Ovary (tissue), 3 donors: ENCODE data around the gene RSRP1.
"Not testable (repeated sequence)": the region's sequence is repeated elsewhere in the genome, so short reads cannot be mapped to it uniquely, and the experiment has no call there.

ENCODE experiments used
- CTCF ChIP-seq, 3 donors: fragments of 450-650 bp in 2 of 3; fragments of 200-600 bp in 1 of 3; IDR thresholded peaks; one replicate each; pipeline versions ENCODE4 v1.5.1 to v1.8.0; 2016 to 2022; ENCODE audit warnings: antibody characterized with exemption in 3 of 3, mild to moderate bottlenecking in 1 of 3
- EP300 ChIP-seq: sonication (generic); formaldehyde crosslinking; IDR thresholded peaks from one replicate; pipeline ENCODE4 v1.6.1; 2017; ENCODE audit warnings: antibody characterized with exemption
- donor health status: DM: no; HTN: no; CAD: no.

GRCh38 chr1:25294889-25295826 lies 47.9 kb upstream of the RSRP1 start:
- TF ChIP-seq EP300; CTCF (IDR thresholded peaks at IDR 0.05): not testable (repeated sequence)
